Colonic mucosa (tissue), 4 donors: Measurements from ENCODE around the gene PLRG1. TPM values are rescaled to one million over a fixed set of nuclear protein-coding genes. Genes with fewer than 3 reads are reported as not detected.

Experiments used
- DNase-seq: peaks from one replicate; pipeline ENCODE4 v3.0.0-alpha.2; 2020
- H3K27ac ChIP-seq: fragments of 200-600 bp; one replicate; pipeline ENCODE4 v1.8.0; 2021
- H3K27me3 ChIP-seq: fragments of 200-600 bp; one replicate; pipeline ENCODE4 v1.8.0; 2021
- H3K36me3 ChIP-seq: fragments of 200-600 bp; one replicate; pipeline ENCODE4 v1.8.0; 2021
- H3K4me1 ChIP-seq: fragments of 200-600 bp; one replicate; pipeline ENCODE4 v1.8.0; 2021; ENCODE audit warnings: mild to moderate bottlenecking
- H3K4me3 ChIP-seq: fragments of 200-600 bp; one replicate; pipeline ENCODE4 v1.8.0; 2021
- H3K9ac ChIP-seq, 2 donors: one replicate each; pipeline ENCODE4 v1.7.0; 2013; ENCODE audit warnings: control low read depth in 2 of 2, low read depth in 2 of 2, low read length in 2 of 2
- H3K9me3 ChIP-seq: fragments of 200-600 bp; one replicate; pipeline ENCODE4 v1.8.0; 2021
- CTCF ChIP-seq: fragments of 200-600 bp; IDR thresholded peaks from one replicate; pipeline ENCODE4 v1.8.0; 2022; ENCODE audit warnings: antibody characterized with exemption, mild to moderate bottlenecking
- intact Hi-C: fragments of 100-400 bp; cut with DNase I; formaldehyde crosslinking; loops from one replicate; pipeline ENCODE4 v1.14.1; 2022
- total RNA-seq, 2 donors: library from RNA; stranded (reverse); fragmentation: NEBNext Ultra II Directional in 1 of 2; extraction: Animal tissue kit (Norgen Biotek cat#: 25700) in 1 of 2; gene quantifications; one replicate each; pipeline ENCODE4 v1.2.1, GENCODE V29; 2021
- donor health status: healthy.
- donor health status: DM: no; HTN: no; CAD: no.
- donor health status: DM: no; HTN: no; CAD: no.

The PLRG1 gene
- total RNA-seq, 2 donors from 2014 or later, result 60.4 to 74.3 TPM

- Histone ChIP-seq H3K36me3 (no peaks in the 10 kb centered on the region), H3K4me3 (no peak within 1 kb of the TSS), H3K27ac (no peak within 1 kb of the TSS), H3K4me1 (no peaks in the 10 kb centered on the region), H3K27me3 (no peaks in the 10 kb centered on the region), H3K9ac (no peak within 1 kb of the TSS), H3K9me3 (no peaks in the 10 kb centered on the region)
- intact Hi-C loops, result no loop called here
- DNase-seq, result no peak
- TF ChIP-seq CTCF, result no peak
Observed at GRCh38 chr4:154562697-154563254, 12.6 kb upstream of the PLRG1 start, which contains the start of gene FGB. TSS of gene FGB (plus strand) at chr4:154563011. CDS start at chr4:154563019, 8 bp downstream.

GRCh38 chr4:154560824-154561231 lies 10.6 kb upstream of the PLRG1 start:
- Histone ChIP-seq H3K9ac (no peak overlapping the region), H3K27ac (no peak overlapping the region)
- DNase-seq, result no peak

GRCh38 chr4:154560419-154560801 lies 10.2 kb upstream of the PLRG1 start:
- no peak overlapping the region for H3K27ac ChIP-seq
- intact Hi-C loops, result no loop called here
- H3K9me3 ChIP-seq, result no peaks in the 10 kb centered on the region
- no peak overlapping the region for H3K4me3 ChIP-seq
- no peak for TF ChIP-seq CTCF
- no peaks in the 10 kb centered on the region for H3K27me3 ChIP-seq
- no peaks in the 10 kb centered on the region for H3K4me1 ChIP-seq
- no peak overlapping the region for H3K9ac ChIP-seq
- no peaks in the 10 kb centered on the region for H3K36me3 ChIP-seq
- no peak for DNase-seq

More at GRCh38 chr4:154560824-154561231, 10.6 kb upstream of the PLRG1 start:
- Histone ChIP-seq H3K4me3 (no peak overlapping the region), H3K9me3 (no peaks in the 10 kb centered on the region), H3K36me3 (no peaks in the 10 kb centered on the region), H3K4me1 (no peaks in the 10 kb centered on the region), H3K27me3 (no peaks in the 10 kb centered on the region)
- intact Hi-C loops, result no loop called here
- no peak for TF ChIP-seq CTCF

GRCh38 chr4:154559494-154560418 lies 9.6 kb upstream of the PLRG1 start:
- intact Hi-C loops, result loop anchor here (2.0 to 10.0 kb wide), 2 partner anchors 63 to 225 kb away; partner anchors contain the start of gene RBM46
- H3K27me3 ChIP-seq, result no peaks in the 10 kb centered on the region
- no peaks in the 10 kb centered on the region for H3K9me3 ChIP-seq
- peak; percentile 22 for DNase-seq
- no peaks in the 10 kb centered on the region for H3K4me1 ChIP-seq
- no peak overlapping the region for H3K4me3 ChIP-seq
- no peak overlapping the region for H3K9ac ChIP-seq
- TF ChIP-seq CTCF, result peak; percentile 36
- no peak overlapping the region for H3K27ac ChIP-seq
- no peaks in the 10 kb centered on the region for H3K36me3 ChIP-seq

GRCh38 chr4:154559141-154559493 lies 8.9 kb upstream of the PLRG1 start:
- no peak overlapping the region for H3K4me3 ChIP-seq
- no peak for TF ChIP-seq CTCF
- H3K36me3 ChIP-seq, result no peaks in the 10 kb centered on the region
- H3K9me3 ChIP-seq, result no peaks in the 10 kb centered on the region
- H3K27me3 ChIP-seq, result no peaks in the 10 kb centered on the region
- no peaks in the 10 kb centered on the region for H3K4me1 ChIP-seq
- no peak for DNase-seq
- H3K9ac ChIP-seq, result no peak overlapping the region
- intact Hi-C loops, result loop anchor here (2.0 to 10.0 kb wide), 2 partner anchors 64 to 226 kb away; partner anchors contain the start of gene RBM46
- H3K27ac ChIP-seq, result no peak overlapping the region
